HG02973 (cell line): ENCODE measurements around the gene ATP9A.
"Not testable (repeated sequence)": the region's sequence is repeated elsewhere in the genome, so short reads cannot be mapped to it uniquely, and the experiment has no call there.

ENCODE experiments used
- ATAC-seq: cut with Tn5 transposase; IDR thresholded peaks from one replicate; pipeline ENCODE4 v1.9.1; 2021; ENCODE audit warnings: moderate library complexity; ENCODE audit not compliant: unreplicated experiment

The ATP9A gene

GRCh38 chr20:51767867-51768758 lies at the start of gene ATP9A:
Gene ATP9A, minus strand, starts transcription at chr20:51768390. Its CDS starts 21 bp downstream, at chr20:51768369.
- no peak for ATAC-seq

GRCh38 chr20:51816856-51817255 lies 48.7 kb upstream of the ATP9A start:
- not testable (repeated sequence) for ATAC-seq

DNA sequence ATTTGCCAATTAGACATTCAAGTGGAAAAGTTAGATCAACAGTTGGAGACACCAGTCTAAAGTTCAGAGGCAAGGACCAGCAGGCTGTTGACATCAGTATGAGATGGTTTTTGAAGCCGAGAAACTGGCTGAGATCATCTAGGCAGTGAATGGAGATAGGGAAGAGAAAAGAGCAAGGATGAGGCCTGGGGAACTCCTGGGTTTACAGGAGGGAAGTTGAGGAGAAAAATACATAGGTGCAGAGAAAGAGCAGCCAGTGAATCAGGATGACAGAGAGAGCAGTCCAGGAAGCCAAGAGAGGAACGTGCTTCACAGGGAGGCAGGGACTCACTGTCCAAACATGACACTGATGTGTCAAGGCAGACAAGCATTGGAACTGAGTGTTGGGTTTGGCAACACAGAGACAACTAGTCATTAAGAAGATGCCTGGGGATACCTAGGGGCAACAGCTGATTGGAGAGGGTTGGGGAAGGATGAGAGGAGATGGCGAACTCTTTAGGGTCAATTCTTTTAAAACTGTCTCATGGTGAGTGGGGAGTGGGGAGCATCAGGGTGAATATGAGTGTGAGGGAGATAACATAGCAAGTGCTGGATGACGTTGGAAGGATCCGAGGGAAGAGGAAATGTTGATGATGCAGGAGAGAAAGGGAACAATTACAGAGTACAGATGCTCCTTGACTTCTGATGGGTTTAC lies 47.3 kb upstream of the ATP9A start:
- ATAC-seq, result no peak

DNA sequence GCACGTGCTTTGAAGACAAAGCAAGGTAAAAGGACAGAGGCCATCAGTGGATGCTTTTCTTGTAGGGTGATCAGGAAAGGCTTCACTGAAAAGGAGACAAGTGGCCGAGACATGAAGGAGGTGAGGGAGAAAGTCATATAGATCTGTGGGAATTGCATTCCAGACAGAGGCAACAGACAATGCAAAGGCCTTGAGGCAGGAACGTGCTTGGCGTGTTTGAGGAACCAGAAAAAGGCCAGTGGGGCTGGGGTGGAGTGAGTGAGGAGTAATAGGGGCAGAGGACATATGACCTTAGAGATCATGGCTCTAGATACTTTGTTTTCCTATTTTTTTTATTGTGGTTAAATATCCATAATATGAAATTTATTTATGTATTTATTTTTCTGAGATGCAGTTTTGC lies 44.7 kb upstream of the ATP9A start:
- ATAC-seq, result no peak

DNA sequence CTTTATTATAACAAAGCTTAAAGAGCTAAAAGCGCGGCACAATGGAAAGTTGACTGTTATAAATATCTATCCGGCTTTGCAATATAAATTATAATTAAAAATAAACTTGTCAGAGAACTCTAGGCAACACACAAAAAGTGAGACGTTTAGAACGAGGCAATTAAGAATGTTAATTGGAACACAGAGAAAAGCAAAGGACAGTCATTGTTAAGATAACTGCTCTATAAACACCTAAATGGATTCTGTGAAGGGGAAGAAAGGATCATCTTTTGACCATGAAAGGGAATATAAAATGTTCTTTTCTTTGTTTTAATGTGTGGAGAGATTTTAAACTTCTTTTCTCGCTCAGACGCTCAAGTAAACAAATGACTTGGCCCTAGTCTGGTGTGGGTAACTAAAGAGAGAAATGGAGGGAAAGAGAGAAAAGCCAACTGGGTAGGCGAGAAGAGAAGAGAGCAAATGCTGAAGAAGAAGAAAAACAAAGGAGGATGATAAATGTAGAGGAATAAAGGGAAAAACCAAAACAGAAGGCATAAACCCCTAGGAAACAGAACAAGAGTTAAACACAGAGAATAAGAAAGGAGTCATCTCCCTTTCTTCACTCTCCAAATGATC lies 43.4 kb upstream of the ATP9A start:
- ATAC-seq, result no peak

DNA sequence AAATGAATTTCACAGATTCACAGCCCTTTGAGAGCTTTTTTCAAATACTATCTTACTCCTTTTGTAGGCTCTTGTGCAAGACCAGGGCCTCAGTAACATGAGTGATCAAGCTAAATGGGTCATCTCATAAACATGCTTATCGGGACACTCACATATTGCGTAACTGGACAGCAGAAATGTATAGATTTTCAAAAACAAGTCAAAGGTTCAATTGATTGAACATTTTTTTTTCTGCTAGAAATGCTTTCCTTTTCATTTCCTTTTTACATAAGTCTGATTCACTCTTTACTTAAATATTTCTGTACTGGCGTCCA lies 42.8 kb upstream of the ATP9A start:
- no peak for ATAC-seq

GRCh38 chr20:51810155-51811041 lies 42.2 kb upstream of the ATP9A start:
- ATAC-seq, result no peak

DNA sequence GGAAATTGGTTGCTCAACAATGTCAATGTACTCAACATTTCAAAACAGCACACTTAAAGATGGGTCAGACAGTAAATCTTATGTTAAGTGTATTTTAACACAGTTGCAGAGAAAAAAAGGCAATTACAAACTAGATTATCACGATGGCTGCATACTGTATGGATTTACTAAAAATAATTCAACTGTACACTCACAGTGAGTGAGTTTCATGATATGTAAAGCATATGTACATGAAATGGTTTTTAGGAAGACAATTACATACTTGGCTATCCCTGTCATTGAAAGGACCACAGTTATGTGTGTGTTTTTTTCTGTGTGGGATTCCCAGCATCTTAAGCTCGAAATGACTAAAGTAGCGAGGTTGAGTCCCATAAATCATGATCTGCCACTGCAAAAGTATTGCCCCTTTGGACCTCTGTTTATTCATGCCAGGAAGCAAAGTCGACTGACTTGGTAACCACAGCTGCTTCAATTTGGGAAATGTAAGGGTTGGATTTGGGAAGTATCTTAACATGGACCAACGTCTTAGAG lies 39.6 kb upstream of the ATP9A start:
- ATAC-seq, result no peak

DNA sequence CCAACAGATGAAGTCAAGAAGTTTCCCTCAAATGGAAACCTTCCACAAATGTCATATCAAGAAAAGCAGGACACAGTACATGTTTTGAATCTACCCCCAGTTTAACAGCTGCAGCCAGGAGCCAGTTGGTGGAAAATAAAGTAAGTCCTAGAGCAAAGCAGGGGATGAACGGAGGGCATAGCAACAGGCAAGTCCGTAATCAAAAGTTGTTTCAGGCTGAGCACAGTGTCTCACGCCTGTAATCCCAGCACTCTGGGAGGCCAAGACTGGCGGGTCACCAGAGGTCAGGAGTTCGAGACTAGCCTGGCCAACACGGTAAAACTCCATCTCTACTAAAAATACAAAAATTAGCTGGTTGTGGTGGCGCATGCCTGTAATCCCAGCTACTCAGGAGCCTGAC lies 36.6 kb upstream of the ATP9A start:
- no peak for ATAC-seq

- no peak for ATAC-seq
Measured at GRCh38 chr20:51803148-51803854, 35.1 kb upstream of the ATP9A start.

DNA sequence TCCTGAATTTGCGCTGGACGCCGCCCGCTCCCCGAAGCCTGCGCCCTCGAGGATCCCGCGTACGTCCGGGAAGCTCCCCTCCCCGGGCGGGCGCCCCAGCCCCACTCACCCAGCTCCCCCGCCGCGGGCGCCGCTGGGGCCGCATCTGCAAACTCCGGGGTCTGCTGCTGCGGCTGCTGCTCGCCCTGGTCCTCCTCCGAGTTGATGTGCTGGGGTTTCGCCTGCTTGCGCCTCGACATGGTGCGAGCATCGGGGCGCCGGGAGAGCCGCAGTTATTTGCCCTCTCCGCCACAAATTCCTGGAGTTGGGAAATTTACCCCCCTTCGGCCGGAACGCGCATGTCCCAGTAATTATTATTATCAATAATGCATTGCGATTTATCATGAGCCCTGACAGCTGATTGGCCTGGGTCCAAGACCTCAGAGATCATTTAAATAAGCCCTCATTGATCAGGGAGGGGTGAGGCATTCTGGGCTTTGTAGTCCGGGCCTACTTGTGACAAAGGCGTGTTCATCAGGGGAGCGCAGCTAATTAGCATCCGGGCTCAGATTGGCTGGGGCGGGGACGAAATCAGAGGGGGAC lies 34.1 kb upstream of the ATP9A start, which contains the start of gene SALL4:
Gene SALL4, minus strand, starts transcription at position 352 of the 582 bp plus-strand sequence. Its CDS starts 113 bp downstream, at position 239.
- ATAC-seq, result no peak

GRCh38 chr20:51801823-51802123 lies 33.6 kb upstream of the ATP9A start:
- no peak for ATAC-seq

- no peak for ATAC-seq
Measured at GRCh38 chr20:51801122-51801822, 33.1 kb upstream of the ATP9A start.

DNA sequence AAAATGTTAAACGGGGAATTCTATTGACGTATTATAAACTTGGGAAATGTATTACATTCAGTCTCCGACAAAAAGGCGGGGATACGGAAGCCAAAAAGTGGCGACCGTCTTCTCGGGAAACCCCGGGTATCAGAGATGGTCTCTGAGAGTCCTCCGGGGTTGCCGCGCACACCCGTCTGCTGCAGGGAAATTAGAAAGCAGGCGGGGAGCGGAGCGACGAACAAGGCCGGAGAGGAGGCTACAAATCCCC lies 32.6 kb upstream of the ATP9A start:
- ATAC-seq, result no peak

DNA sequence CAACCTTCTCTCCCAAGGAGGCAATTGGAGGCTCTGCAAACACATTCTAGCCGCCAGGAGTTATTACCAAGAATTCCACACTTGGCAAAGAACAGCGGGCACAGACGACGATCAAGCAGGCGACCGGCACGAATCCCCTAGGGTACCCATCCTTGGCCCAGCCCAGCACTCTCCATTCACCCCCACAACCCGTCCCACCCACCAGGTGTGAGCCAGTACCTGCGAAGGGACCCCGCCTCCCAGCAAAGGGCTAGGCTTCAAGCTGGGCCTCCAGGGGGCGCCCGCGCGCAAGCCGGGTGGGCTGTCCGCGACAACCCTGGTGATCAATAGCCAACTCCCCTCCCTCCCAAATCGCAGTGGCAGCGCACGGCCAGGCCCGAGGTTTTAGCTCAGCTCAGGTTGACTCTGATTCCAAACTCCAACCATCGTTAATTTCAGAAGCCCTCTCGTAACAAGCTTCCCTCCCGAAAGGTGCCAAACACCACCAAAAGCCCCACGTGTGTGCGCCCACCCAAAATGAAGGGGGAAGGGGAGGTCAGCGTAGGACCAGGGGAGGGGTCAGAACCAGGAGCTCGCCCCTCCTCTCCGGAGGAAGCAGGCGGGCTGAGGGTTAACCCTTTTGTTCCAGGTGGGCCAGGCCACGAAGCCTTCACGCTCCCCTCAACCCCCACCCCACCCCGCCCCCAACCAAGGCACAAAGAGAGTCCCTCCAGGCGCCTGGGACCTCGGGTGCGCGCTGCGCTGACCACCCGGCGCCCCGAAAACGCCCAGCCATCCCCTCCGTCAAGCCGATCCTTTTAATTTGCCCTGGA lies 32.1 kb upstream of the ATP9A start:
- no peak for ATAC-seq

DNA sequence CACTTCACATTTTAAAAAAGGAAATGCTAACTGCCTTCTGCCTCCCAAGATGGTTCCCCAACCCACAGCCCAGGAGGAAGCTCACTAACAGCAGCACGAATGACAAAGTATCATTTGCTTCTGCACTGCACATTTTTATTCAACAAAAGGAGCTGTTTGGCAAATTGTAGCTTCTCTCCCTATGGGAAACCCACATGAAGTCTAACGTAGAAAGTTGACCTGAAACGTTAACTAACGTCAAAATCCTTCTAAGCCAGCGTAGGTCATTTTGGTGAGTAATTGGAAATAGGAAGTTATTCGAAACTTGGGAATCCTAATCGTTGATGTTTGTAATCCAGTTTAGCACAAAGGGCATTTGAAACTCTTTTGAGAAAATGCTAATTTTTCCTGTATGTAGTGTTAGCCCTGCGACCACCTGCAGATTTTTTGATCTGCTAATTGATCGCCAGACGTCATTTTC lies 31.2 kb upstream of the ATP9A start:
- no peak for ATAC-seq

DNA sequence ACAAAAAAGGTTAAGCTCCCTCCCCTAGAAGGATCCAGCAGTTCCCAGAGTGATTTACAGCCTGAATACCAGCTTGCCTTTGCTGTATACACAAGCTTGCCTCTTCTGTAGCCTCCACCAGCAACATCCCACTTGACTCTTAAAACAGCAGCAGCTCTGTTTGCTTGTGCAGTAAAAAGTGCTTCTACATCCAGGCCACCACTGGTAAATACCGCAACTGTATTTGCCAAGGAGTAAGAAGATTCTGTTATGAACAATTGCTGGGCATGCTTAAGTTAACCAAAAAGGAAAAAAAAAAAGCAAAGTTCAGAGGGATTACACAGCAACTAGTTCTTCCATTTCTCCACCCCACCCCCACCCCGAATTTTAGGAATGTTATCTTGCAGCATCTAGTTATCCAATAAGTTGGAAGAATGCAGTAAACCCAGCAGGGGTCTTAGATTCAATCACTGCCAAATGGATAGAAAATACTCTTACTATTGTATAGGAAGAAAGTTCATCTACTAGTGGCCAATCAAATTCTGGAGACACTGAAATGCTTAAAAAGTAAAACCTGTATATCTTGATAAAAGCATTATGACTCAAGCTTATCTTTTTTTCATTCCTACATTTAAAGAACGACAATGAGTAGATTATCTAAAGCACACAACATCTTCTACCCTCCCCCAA lies 29.3 kb upstream of the ATP9A start:
- no peak for ATAC-seq

DNA sequence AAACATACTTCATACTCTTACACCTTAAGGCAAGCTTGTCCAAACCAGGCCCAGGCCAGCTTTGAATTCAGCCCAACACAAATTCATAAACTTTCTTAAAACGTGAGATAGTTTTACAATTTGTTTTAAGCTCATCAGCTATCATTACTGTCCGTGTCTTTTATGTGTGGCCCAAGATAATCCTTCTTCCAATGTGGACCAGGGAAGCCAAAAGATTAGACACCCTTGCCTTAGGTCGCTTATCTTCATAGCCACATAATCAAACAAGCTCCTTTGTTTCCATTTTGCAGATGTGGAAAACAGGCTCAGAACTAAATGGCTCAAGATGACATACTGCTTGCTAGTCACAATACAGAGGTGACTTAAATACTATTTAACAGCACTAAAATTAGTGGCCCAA lies 28.1 kb upstream of the ATP9A start:
- ATAC-seq, result no peak
